Chondrocyte (in vitro differentiated cells): ENCODE data around the gene PAQR6. TPM values are rescaled to one million over a fixed set of nuclear protein-coding genes. Genes with fewer than 3 reads are reported as not detected.

Source experiments
- DNase-seq: peaks from one replicate; pipeline ENCODE4 v3.0.0; 2021; ENCODE audit warnings: mixed read lengths, low spot score
- H3K27ac Mint-ChIP-seq: one replicate; pipeline ENCODE4 v1.8.0; 2021; ENCODE audit warnings: mild to moderate bottlenecking, moderate library complexity, mixed read lengths; ENCODE audit not compliant: unreplicated experiment
- H3K27me3 Mint-ChIP-seq: 2 replicates; pipeline ENCODE4 v1.8.0; 2021; ENCODE audit warnings: low read depth, mixed read lengths
- H3K36me3 Mint-ChIP-seq: 2 replicates; pipeline ENCODE4 v1.8.0; 2021; ENCODE audit warnings: low read depth, mixed read lengths
- H3K4me1 Mint-ChIP-seq: 2 replicates; pipeline ENCODE4 v1.8.0; 2021; ENCODE audit warnings: low read depth, mild to moderate bottlenecking, mixed read lengths
- H3K4me3 Mint-ChIP-seq: one replicate; pipeline ENCODE4 v1.8.0; 2021; ENCODE audit warnings: mild to moderate bottlenecking, moderate library complexity, mixed read lengths; ENCODE audit not compliant: unreplicated experiment
- H3K9me3 Mint-ChIP-seq: 2 replicates; pipeline ENCODE4 v1.8.0; 2021; ENCODE audit warnings: low read depth, mixed read lengths
- CTCF ChIP-seq: fragments of 200-600 bp; sonication (generic); IDR thresholded peaks from 2 replicates; pipeline ENCODE4 v1.5.0; 2021; ENCODE audit warnings: antibody characterized with exemption, mild to moderate bottlenecking, moderate library complexity
- total RNA-seq: library from RNA; stranded (reverse); gene quantifications from 3 replicates; pipeline ENCODE4 v1.2.1, GENCODE V29; 2021

Gene PAQR6
- total RNA-seq, 1 donor from 2014 or later, result 4.9 TPM

DNA sequence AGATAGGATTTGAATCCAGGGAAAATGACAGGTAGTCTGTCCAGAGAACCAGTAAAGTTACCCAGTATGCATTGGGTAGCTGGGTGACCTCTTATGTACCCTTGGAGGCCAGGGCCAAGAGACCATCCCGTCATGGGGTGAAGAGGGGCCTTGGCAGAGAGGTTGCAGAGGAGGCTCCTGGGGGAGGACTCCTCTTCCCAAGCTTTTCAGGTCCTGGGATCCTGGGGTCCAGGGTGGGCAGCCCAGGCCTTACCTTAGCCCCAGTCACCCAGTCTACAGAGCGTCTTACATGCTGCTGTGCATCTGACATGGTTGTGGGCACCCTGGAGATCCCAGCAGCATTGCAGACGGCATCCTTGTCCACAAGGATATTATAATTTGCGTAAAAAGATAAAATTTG lies 21.1 kb downstream of the PAQR6 start:
- no peaks in the 10 kb centered on the region for H3K9me3 Mint-ChIP-seq

GRCh38 chr1:156226116-156226538 lies 21.7 kb downstream of the PAQR6 start:
- H3K9me3 Mint-ChIP-seq, result no peaks in the 10 kb centered on the region
- H3K27me3 Mint-ChIP-seq, result no peaks in the 10 kb centered on the region
- H3K4me1 Mint-ChIP-seq, result peaks cover 14% of the 10 kb centered on the region
- no peak for TF ChIP-seq CTCF
- H3K36me3 Mint-ChIP-seq, result peaks cover 19% of the 10 kb centered on the region
- no peak overlapping the region for H3K4me3 Mint-ChIP-seq
- no peak overlapping the region for H3K27ac Mint-ChIP-seq
- no peak for DNase-seq

More for the DNA sequence above, 21.1 kb downstream of the PAQR6 start:
- Mint-ChIP-seq H3K4me3 (no peak overlapping the region), H3K27ac (no peak overlapping the region), H3K36me3 (peaks cover 14% of the 10 kb centered on the region), H3K4me1 (peaks cover 14% of the 10 kb centered on the region), H3K27me3 (no peaks in the 10 kb centered on the region)
- DNase-seq, result no peak
- TF ChIP-seq CTCF, result no peak

DNA sequence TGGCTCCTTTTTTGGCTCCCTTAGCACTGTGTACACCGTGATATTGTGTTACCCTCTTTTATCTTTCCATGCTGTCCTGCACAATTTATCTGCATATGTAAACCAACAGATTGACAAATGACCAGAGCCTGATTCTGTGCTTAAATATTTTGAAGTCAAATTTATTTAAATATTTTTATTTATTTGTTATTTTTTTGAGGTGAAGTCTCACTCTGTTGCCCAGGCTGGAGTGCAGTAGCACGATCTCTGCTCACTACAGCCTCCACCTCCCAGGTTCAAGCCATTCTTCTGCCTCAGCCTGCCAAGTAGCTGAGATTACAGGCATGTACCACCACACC lies 22.2 kb downstream of the PAQR6 start:
- peak; percentile 47 for TF ChIP-seq CTCF
- H3K27me3 Mint-ChIP-seq, result no peaks in the 10 kb centered on the region
- peaks cover 14% of the 10 kb centered on the region for H3K4me1 Mint-ChIP-seq
- DNase-seq, result no peak
- H3K9me3 Mint-ChIP-seq, result no peaks in the 10 kb centered on the region
- peak overlapping the region; percentile 25 for H3K27ac Mint-ChIP-seq
- no peak overlapping the region for H3K4me3 Mint-ChIP-seq
- peaks cover 23% of the 10 kb centered on the region for H3K36me3 Mint-ChIP-seq

DNA sequence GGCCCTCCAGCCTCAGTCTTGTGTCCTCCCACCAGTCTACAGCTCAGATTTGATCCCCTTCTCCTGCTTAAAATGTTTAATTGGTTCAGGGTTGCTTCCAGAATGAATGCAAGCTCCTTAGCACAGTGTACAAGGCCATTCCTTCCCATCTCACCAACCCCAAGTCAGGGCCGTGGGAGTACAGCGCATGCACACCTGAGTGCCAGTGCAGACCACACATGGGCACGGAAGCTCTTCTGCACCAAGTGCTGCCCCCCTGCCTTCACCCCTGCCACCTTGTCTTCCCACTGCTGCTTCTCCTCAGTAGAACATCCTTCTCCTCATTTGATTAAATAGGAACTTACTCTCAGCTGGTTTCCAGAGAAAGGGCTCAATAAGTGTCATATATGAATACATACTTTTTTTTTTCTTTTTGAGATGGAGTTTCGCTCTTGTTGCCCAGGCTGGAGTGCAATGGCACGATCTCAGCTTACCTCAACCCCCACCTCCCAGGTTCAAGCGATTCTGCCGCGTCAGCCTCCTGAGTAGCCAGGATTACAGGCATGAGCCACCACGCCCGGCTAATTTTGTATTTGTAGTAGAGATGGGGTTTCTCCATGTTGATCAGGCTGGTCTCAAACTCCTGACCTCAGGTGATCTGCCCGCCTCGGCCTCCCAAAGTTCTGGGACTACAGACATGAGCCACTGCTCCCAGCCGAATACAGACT lies 25.7 kb downstream of the PAQR6 start:
- Mint-ChIP-seq H3K4me3 (no peak overlapping the region), H3K4me1 (peaks cover 17% of the 10 kb centered on the region), H3K9me3 (no peaks in the 10 kb centered on the region), H3K36me3 (peaks cover 20% of the 10 kb centered on the region), H3K27me3 (no peaks in the 10 kb centered on the region), H3K27ac (no peak overlapping the region)
- no peak for TF ChIP-seq CTCF
- DNase-seq, result no peak

DNA sequence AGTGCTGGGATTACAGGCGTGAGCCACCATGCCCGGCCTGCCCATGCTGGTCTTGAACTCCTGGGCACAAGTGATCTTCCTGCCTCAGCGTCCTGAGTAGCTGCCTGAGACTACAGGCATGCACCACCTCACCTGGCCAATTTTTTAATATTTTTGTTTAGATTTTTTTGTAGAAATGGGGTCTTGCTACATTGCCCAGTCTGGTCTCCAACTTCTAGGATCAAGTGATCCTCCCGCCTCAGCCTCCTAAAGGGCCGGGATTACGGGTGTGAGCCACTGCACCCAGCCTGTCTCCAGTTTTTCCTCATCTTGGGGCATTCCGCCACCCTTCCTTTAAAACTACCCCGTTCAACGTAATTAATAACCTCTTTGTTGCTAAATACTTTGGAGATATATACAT lies 27.6 kb downstream of the PAQR6 start:
- H3K27ac Mint-ChIP-seq, result no peak overlapping the region
- no peak for TF ChIP-seq CTCF
- no peak overlapping the region for H3K4me3 Mint-ChIP-seq
- H3K4me1 Mint-ChIP-seq, result peaks cover 14% of the 10 kb centered on the region
- no peak for DNase-seq
- H3K9me3 Mint-ChIP-seq, result no peaks in the 10 kb centered on the region
- H3K36me3 Mint-ChIP-seq, result peaks cover 20% of the 10 kb centered on the region
- no peaks in the 10 kb centered on the region for H3K27me3 Mint-ChIP-seq
